Measurements from ENCODE around the gene PARD3B.

Gene PARD3B

GRCh38 chr2:204514439-204514838 is 30.8 kb upstream of the PARD3B start:
- DNase-seq (ENCODE audit: insufficient read length) (no peak), FAIRE-seq (no peak)
- no peak for TF ChIP-seq POLR2A (IDR thresholded peaks at IDR 0.05; ENCODE audit: low read depth, low read length)

- DNase-seq (ENCODE audit: insufficient read length), result no peak
- TF ChIP-seq POLR2A (IDR thresholded peaks at IDR 0.05; ENCODE audit: low read depth, low read length) (no peak), POLR2AphosphoS5 (IDR thresholded peaks at IDR 0.05; ENCODE audit: low read depth, low read length) (no peak), TAF1 (IDR thresholded peaks at IDR 0.05; ENCODE audit: borderline replicate concordance, low read depth, low read length) (no peak)
- FAIRE-seq, result no peak
Measured at GRCh38 chr2:204515416-204515815, 29.9 kb upstream of the PARD3B start.

GRCh38 chr2:204517154-204517553 is 28.1 kb upstream of the PARD3B start:
- FAIRE-seq, result no peak
- no peak for DNase-seq (ENCODE audit: insufficient read length)
- TF ChIP-seq POLR2AphosphoS5 (IDR thresholded peaks at IDR 0.05; ENCODE audit: low read depth, low read length), result no peak
- TF ChIP-seq TAF1 (IDR thresholded peaks at IDR 0.05; ENCODE audit: borderline replicate concordance, low read depth, low read length), result no peak
- TF ChIP-seq POLR2A (IDR thresholded peaks at IDR 0.05; ENCODE audit: low read depth, low read length), result no peak

- no peak for DNase-seq (ENCODE audit: insufficient read length)
- no peak for TF ChIP-seq POLR2AphosphoS5 (IDR thresholded peaks at IDR 0.05; ENCODE audit: low read depth, low read length)
- no peak for TF ChIP-seq POLR2A (IDR thresholded peaks at IDR 0.05; ENCODE audit: low read depth, low read length)
- TF ChIP-seq TAF1 (IDR thresholded peaks at IDR 0.05; ENCODE audit: borderline replicate concordance, low read depth, low read length), result no peak
- FAIRE-seq, result no peak
Measured at GRCh38 chr2:204529795-204530463, 15.3 kb upstream of the PARD3B start.

- DNase-seq (ENCODE audit: insufficient read length), result no peak
- FAIRE-seq, result no peak
- no peak for TF ChIP-seq POLR2A (IDR thresholded peaks at IDR 0.05; ENCODE audit: low read depth, low read length)
Measured at GRCh38 chr2:204530464-204530805, 14.8 kb upstream of the PARD3B start.

GRCh38 chr2:204533629-204534370 is 11.5 kb upstream of the PARD3B start:
- FAIRE-seq (no peak), DNase-seq (ENCODE audit: insufficient read length) (no peak)
- TF ChIP-seq POLR2AphosphoS5 (IDR thresholded peaks at IDR 0.05; ENCODE audit: low read depth, low read length) (no peak), POLR2A (IDR thresholded peaks at IDR 0.05; ENCODE audit: low read depth, low read length) (no peak), TAF1 (IDR thresholded peaks at IDR 0.05; ENCODE audit: borderline replicate concordance, low read depth, low read length) (no peak)

GRCh38 chr2:204535356-204535755 is 9.9 kb upstream of the PARD3B start:
- DNase-seq (ENCODE audit: insufficient read length) (no peak), FAIRE-seq (no peak)
- TF ChIP-seq TAF1 (IDR thresholded peaks at IDR 0.05; ENCODE audit: borderline replicate concordance, low read depth, low read length) (no peak), POLR2A (IDR thresholded peaks at IDR 0.05; ENCODE audit: low read depth, low read length) (no peak), POLR2AphosphoS5 (IDR thresholded peaks at IDR 0.05; ENCODE audit: low read depth, low read length) (no peak)

GRCh38 chr2:204535764-204536163 is 9.5 kb upstream of the PARD3B start:
- no peak for FAIRE-seq
- no peak for DNase-seq (ENCODE audit: insufficient read length)

GRCh38 chr2:204538182-204539018 is 6.9 kb upstream of the PARD3B start:
- no peak for FAIRE-seq
- TF ChIP-seq POLR2A (IDR thresholded peaks at IDR 0.05; ENCODE audit: low read depth, low read length) (no peak), POLR2AphosphoS5 (IDR thresholded peaks at IDR 0.05; ENCODE audit: low read depth, low read length) (no peak), TAF1 (IDR thresholded peaks at IDR 0.05; ENCODE audit: borderline replicate concordance, low read depth, low read length) (no peak)
- DNase-seq (ENCODE audit: insufficient read length), result no peak

More at GRCh38 chr2:204535764-204536163, 9.5 kb upstream of the PARD3B start:
- TF ChIP-seq POLR2AphosphoS5 (IDR thresholded peaks at IDR 0.05; ENCODE audit: low read depth, low read length) (no peak), POLR2A (IDR thresholded peaks at IDR 0.05; ENCODE audit: low read depth, low read length) (no peak), TAF1 (IDR thresholded peaks at IDR 0.05; ENCODE audit: borderline replicate concordance, low read depth, low read length) (no peak)

GRCh38 chr2:204539019-204539385 is 6.3 kb upstream of the PARD3B start:
- no peak for DNase-seq (ENCODE audit: insufficient read length)
- no peak for FAIRE-seq
- TF ChIP-seq POLR2A (IDR thresholded peaks at IDR 0.05; ENCODE audit: low read depth, low read length) (no peak), POLR2AphosphoS5 (IDR thresholded peaks at IDR 0.05; ENCODE audit: low read depth, low read length) (no peak), TAF1 (IDR thresholded peaks at IDR 0.05; ENCODE audit: borderline replicate concordance, low read depth, low read length) (no peak)

- FAIRE-seq, result no peak
- no peak for TF ChIP-seq TAF1 (IDR thresholded peaks at IDR 0.05; ENCODE audit: borderline replicate concordance, low read depth, low read length)
- no peak for TF ChIP-seq POLR2AphosphoS5 (IDR thresholded peaks at IDR 0.05; ENCODE audit: low read depth, low read length)
- TF ChIP-seq POLR2A (IDR thresholded peaks at IDR 0.05; ENCODE audit: low read depth, low read length), result no peak
- no peak for DNase-seq (ENCODE audit: insufficient read length)
Measured at GRCh38 chr2:204541637-204542036, 3.6 kb upstream of the PARD3B start.

Measured in GM12892 (cell line).